Measurements from ENCODE around the gene ROBO1. TPM values are rescaled to one million over a fixed set of nuclear protein-coding genes. Genes with fewer than 3 reads are reported as not detected.
A peak's percentile ranks its signal among the peaks of the same experiment; 100 is the strongest.

ROBO1 gene
- total RNA-seq: 10 to 100 TPM; 25.0 to 42.6 (median 35.7) TPM

GRCh38 chr3:79767905-79768267 is at the start of gene ROBO1:
Gene ROBO1 (minus strand): TSS chr3:79767998.
- 5 to 13% methylated on average over 12 of the region's 12 CpGs for WGBS, 2 donors
- peak within 1 kb of the TSS in 1 of 4 donors; percentile 25 for H3K4me3 ChIP-seq
- intact Hi-C loops (cut with DNase I): no loop called here
- H3K9me3 ChIP-seq: no peaks in the 10 kb centered on the region
- H3K36me3 ChIP-seq: no peaks in the 10 kb centered on the region
- H3K27me3 ChIP-seq: peaks cover 0 to 38% (median 0%) of the 10 kb centered on the region in 4 donors
- peaks cover 0 to 16% (median 0%) of the 10 kb centered on the region in 3 donors for H3K4me1 ChIP-seq
- DNase-seq: no peak
- no peak within 1 kb of the TSS for H3K27ac ChIP-seq
- TF ChIP-seq CTCF (IDR thresholded peaks at IDR 0.05) (no peak), POLR2A (IDR thresholded peaks at IDR 0.05) (no peak)

DNA sequence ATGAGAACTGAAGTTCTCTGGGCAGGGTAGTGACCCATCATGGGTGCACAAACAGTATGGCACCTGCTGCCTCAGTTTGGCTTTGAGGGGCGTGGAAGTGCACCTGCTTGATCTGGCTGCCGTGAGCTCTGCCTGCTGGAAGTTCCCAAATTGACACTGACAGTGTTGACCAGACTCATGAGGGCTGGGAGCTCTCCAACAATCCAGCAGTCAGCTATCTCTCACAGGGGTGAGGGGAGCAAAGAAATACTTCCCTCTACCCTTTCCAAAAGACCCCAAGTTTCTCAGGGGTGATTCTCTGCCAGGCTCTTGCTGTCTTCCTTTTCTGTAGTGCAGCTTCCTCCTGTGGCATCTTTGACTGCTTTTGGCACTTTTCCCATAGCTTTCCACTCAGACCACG is 49.4 kb upstream of the ROBO1 start:
- TF ChIP-seq POLR2A (IDR thresholded peaks at IDR 0.05) (no peak), CTCF (IDR thresholded peaks at IDR 0.05) (no peak)
- no peaks in the 10 kb centered on the region for H3K36me3 ChIP-seq
- 51 to 56% methylated on average over 2 to 3 of the region's 3 CpGs for WGBS, 2 donors
- DNase-seq: no peak
- H3K27ac ChIP-seq: no peak overlapping the region
- H3K4me3 ChIP-seq: no peak overlapping the region
- H3K4me1 ChIP-seq: no peaks in the 10 kb centered on the region
- intact Hi-C loops (cut with DNase I): no loop called here
- H3K9me3 ChIP-seq: peaks cover 0 to 10% (median 4%) of the 10 kb centered on the region in 3 donors
- H3K27me3 ChIP-seq: no peaks in the 10 kb centered on the region

DNA sequence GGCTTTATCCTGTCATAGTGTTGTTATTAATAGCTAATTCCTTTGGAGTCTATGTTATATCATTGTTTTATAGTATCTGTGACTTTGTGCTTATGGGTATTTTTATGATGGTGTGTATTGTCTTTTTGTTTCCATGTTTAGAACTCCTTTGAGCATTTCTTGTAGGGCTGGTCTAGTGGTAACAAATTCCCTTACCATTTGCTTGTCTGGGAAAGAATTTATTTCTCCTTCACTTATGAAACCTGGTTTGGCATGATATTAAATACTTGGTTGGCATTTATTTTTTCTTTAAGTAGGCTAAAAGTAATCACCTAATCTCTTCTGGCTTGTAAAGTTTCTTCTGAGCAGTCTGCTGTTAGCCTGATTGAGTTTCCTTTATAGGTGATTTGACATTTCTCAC is 47.7 kb upstream of the ROBO1 start:
- no peak overlapping the region for H3K27ac ChIP-seq
- no peak overlapping the region for H3K4me3 ChIP-seq
- TF ChIP-seq POLR2A (IDR thresholded peaks at IDR 0.05) (no peak), CTCF (IDR thresholded peaks at IDR 0.05) (no peak)
- H3K4me1 ChIP-seq: no peaks in the 10 kb centered on the region
- peaks cover 0 to 10% (median 4%) of the 10 kb centered on the region in 3 donors for H3K9me3 ChIP-seq
- no peaks in the 10 kb centered on the region for H3K36me3 ChIP-seq
- no peak for DNase-seq
- no peaks in the 10 kb centered on the region for H3K27me3 ChIP-seq
- intact Hi-C loops (cut with DNase I): no loop called here

GRCh38 chr3:79810581-79810980 is 42.8 kb upstream of the ROBO1 start:
- no peak for DNase-seq
- H3K36me3 ChIP-seq: no peaks in the 10 kb centered on the region
- H3K4me1 ChIP-seq: no peaks in the 10 kb centered on the region
- no peaks in the 10 kb centered on the region for H3K9me3 ChIP-seq
- 17 to 30% methylated on average over 1 of the region's 1 CpG for WGBS, 2 donors
- no peak overlapping the region for H3K27ac ChIP-seq
- TF ChIP-seq CTCF (IDR thresholded peaks at IDR 0.05) (no peak), POLR2A (IDR thresholded peaks at IDR 0.05) (no peak)
- no peak overlapping the region for H3K4me3 ChIP-seq
- intact Hi-C loops (cut with DNase I): no loop called here
- H3K27me3 ChIP-seq: no peaks in the 10 kb centered on the region

GRCh38 chr3:79810092-79810491 is 42.3 kb upstream of the ROBO1 start:
- no peaks in the 10 kb centered on the region for H3K27me3 ChIP-seq
- no peaks in the 10 kb centered on the region for H3K4me1 ChIP-seq
- no peak overlapping the region for H3K4me3 ChIP-seq
- no peak for DNase-seq
- H3K27ac ChIP-seq: no peak overlapping the region
- H3K9me3 ChIP-seq: no peaks in the 10 kb centered on the region
- TF ChIP-seq POLR2A (IDR thresholded peaks at IDR 0.05) (no peak), CTCF (IDR thresholded peaks at IDR 0.05) (no peak)
- intact Hi-C loops (cut with DNase I): no loop called here
- H3K36me3 ChIP-seq: no peaks in the 10 kb centered on the region
- 62 to 66% methylated on average over 3 of the region's 3 CpGs for WGBS, 2 donors
